ENCODE measurements around the gene TRIM68. TPM values are rescaled to one million over a fixed set of nuclear protein-coding genes. Genes with fewer than 3 reads are reported as not detected.

The TRIM68 gene
- total and polyA plus RNA-seq, 2 of the 4 experiments (the other 2 are of a cell fraction) = 8.1 to 8.4 TPM

- Histone ChIP-seq H3K27me3 (ENCODE audit: control insufficient read depth, insufficient read depth, low read length) (peaks cover 2% of the 10 kb centered on the region; the same call in 1 of the 2 replicates), H3K23ac (ENCODE audit: low read depth, low read length) (peak within 1 kb of the TSS; percentile 15; the same call in 1 of the 2 replicates), H3K36me3 (ENCODE audit: control insufficient read depth, insufficient read depth, low read length) (no peaks in the 10 kb centered on the region), H3K4ac (ENCODE audit: low read depth, low read length) (peak within 1 kb of the TSS; percentile 30; the same call in 1 of the 2 replicates), H3K9ac (ENCODE audit: low read depth, low read length) (no peak within 1 kb of the TSS), H3K79me1 (ENCODE audit: low read depth in 1 of 2, low read length in 2 of 2) (no peaks in the 10 kb centered on the region), H3K9me1 (ENCODE audit: insufficient read depth, low read length) (no peaks in the 10 kb centered on the region), H2BK15ac (ENCODE audit: low read depth, low read length) (no peak within 1 kb of the TSS), H2BK20ac (ENCODE audit: low read depth, low read length) (no peak within 1 kb of the TSS), H3K4me2 (ENCODE audit: low read depth, low read length) (peak within 1 kb of the TSS; percentile 94), H2AK9ac (replicated peaks; ENCODE audit: low read depth, low read length, poor library complexity) (peak within 1 kb of the TSS; percentile 42), H3K4me3 (ENCODE audit: insufficient read depth, low read depth, low read length) (peak within 1 kb of the TSS; percentile 38), H4K91ac (ENCODE audit: insufficient read depth, low read depth, low read length) (no peak within 1 kb of the TSS), H2AFZ (replicated peaks; ENCODE audit: low read length, poor library complexity) (peak within 1 kb of the TSS; percentile 91), H3K4me1 (ENCODE audit: control insufficient read depth, insufficient read depth, low read length) (no peaks in the 10 kb centered on the region), H4K5ac (ENCODE audit: low read depth, low read length) (no peak within 1 kb of the TSS; the same call in 1 of the 2 replicates), H2AK5ac (ENCODE audit: low read depth, low read length) (no peak within 1 kb of the TSS; the same call in 1 of the 2 replicates), H3K56ac (ENCODE audit: extremely low read depth, insufficient read depth, low read length) (no peak within 1 kb of the TSS), H4K8ac (ENCODE audit: low read depth in 2 of 2, low read length in 2 of 2) (no peak within 1 kb of the TSS; a peak in 1 of 4 replicates), H2BK5ac (ENCODE audit: low read depth, low read length, poor library complexity, severe bottlenecking) (no peak within 1 kb of the TSS), H4K20me1 (ENCODE audit: insufficient read depth, low read length) (no peaks in the 10 kb centered on the region), H3K14ac (replicated peaks; ENCODE audit: low read depth, low read length) (peak within 1 kb of the TSS; percentile 65; the same call in 1 of the 2 replicates), H3K18ac (ENCODE audit: low read depth, low read length) (no peak within 1 kb of the TSS; the same call in 1 of the 2 replicates), H3K27ac (ENCODE audit: insufficient read depth, low read length) (no peak within 1 kb of the TSS), H3K9me3 (ENCODE audit: control insufficient read depth, insufficient read depth, low read length) (no peaks in the 10 kb centered on the region), H2BK120ac (ENCODE audit: low read depth, low read length) (peak within 1 kb of the TSS; percentile 74; the same call in 1 of the 2 replicates)
- in situ Hi-C loops (cut with MboI; ENCODE audit: low sequenced_read_pairs) = loop anchor here (5.0 to 10.0 kb wide), 3 partner anchors 185 to 748 kb away; partner anchors contain the start of genes OR51F2, OR51L1 and OR51M1
- ChIA-PET POLR2A (ENCODE audit: unreplicated experiment) (no interaction called here), CTCF (interaction anchor here (0.6 to 2.2 kb wide), 21 partner anchors 10 to 735 kb away, joined by 3 to 14 read pairs (median 4); partner anchors contain the start of gene TRIM68)
- intact Hi-C loops (cut with micrococcal nuclease) = loop anchor here (1.0 to 2.0 kb wide), 4 partner anchors 60 to 744 kb away; partner anchors contain the start of gene OR51E2
- dilution Hi-C loops (cut with HindIII; ENCODE audit: low sequenced_read_pairs, unreplicated experiment) = no loop called here
- no TSS peak for BruUV-seq (replicated peaks)
- ATAC-seq (ENCODE audit: low read depth) (peak; percentile 99), DNase-seq (peak; percentile 67)
- 28% methylated on average over 5 of the region's 21 CpGs; no CpG with 5 or more reads in 1 of the 2 experiments for WGBS, 2 experiments (ENCODE audit: extremely low coverage in 2 of 2, insufficient read length in 1 of 2)
- TF ChIP-seq CHD1 (IDR thresholded peaks at IDR 0.05; ENCODE audit: low read depth, low read length) (no peak), RFX5 (IDR thresholded peaks at IDR 0.05; ENCODE audit: low read depth, low read length) (no peak), BHLHE40 (IDR thresholded peaks at IDR 0.05; ENCODE audit: low read depth, low read length) (no peak), SMC3 (IDR thresholded peaks at IDR 0.05; ENCODE audit: low read depth, low read length) (peak; percentile 96), MXI1 (IDR thresholded peaks at IDR 0.05; ENCODE audit: borderline replicate concordance, low read depth, low read length) (no peak), RCOR1 (IDR thresholded peaks at IDR 0.05; ENCODE audit: insufficient replicate concordance, low read length) (no peak), POLR2A (IDR thresholded peaks at IDR 0.05; ENCODE audit: low read depth, low read length) (no peak), FOS (IDR thresholded peaks at IDR 0.05; ENCODE audit: low read depth, low read length) (no peak), MAZ (IDR thresholded peaks at IDR 0.05; ENCODE audit: borderline replicate concordance, low read depth, low read length) (peak; percentile 25; the same call in 1 of the 2 replicates), NFE2L2 (IDR thresholded peaks at IDR 0.05; ENCODE audit: low read depth, low read length) (no peak), USF2 (IDR thresholded peaks at IDR 0.05; ENCODE audit: low read depth, low read length) (no peak), RAD21 (IDR thresholded peaks at IDR 0.05; ENCODE audit: low read length) (peak; percentile 93), MAFK (IDR thresholded peaks at IDR 0.05; ENCODE audit: low read depth, low read length) (no peak), CEBPB (IDR thresholded peaks at IDR 0.05; ENCODE audit: low read depth, low read length) (no peak)
- TF ChIP-seq, protein P1, sequence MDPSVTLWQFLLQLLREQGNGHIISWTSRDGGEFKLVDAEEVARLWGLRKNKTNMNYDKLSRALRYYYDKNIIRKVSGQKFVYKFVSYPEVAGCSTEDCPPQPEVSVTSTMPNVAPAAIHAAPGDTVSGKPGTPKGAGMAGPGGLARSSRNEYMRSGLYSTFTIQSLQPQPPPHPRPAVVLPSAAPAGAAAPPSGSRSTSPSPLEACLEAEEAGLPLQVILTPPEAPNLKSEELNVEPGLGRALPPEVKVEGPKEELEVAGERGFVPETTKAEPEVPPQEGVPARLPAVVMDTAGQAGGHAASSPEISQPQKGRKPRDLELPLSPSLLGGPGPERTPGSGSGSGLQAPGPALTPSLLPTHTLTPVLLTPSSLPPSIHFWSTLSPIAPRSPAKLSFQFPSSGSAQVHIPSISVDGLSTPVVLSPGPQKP (IDR thresholded peaks at IDR 0.05; ENCODE audit: borderline replicate concordance, low read depth, low read length) = no peak
These were observed 29.1 kb upstream of the TRIM68 start, which contains the start of gene OR51D1 for GRCh38 chr11:4636962-4637661. OR51D1 (plus strand) TSS chr11:4637477; CDS start chr11:4639791, 2,314 bp downstream.
